PC-3 (cell line): ENCODE results near the gene PABPC4L.

Experiments
- CTCF ChIP-seq: fragments of 300-600 bp; sonication (generic); conservative IDR thresholded peaks from 2 replicates; pipeline ENCODE4 v1.5.1; 2017; ENCODE audit warnings: antibody characterized with exemption, low read depth, mild to moderate bottlenecking, low read length
- EZH2 ChIP-seq: fragments of 300-600 bp; sonication (generic); IDR thresholded peaks from one replicate; pipeline ENCODE4 v1.6.1; 2017; ENCODE audit warnings: antibody characterized with exemption, mild to moderate bottlenecking, low read length; ENCODE audit not compliant: unreplicated experiment
- EZH2phosphoT487 ChIP-seq: fragments of 300-600 bp; sonication (generic); IDR thresholded peaks from 2 replicates; pipeline ENCODE4 v1.6.1; 2018; ENCODE audit warnings: mild to moderate bottlenecking, antibody characterized with exemption, low read length, borderline replicate concordance

- no peak for TF ChIP-seq EZH2
- TF ChIP-seq EZH2phosphoT487, result no peak
- TF ChIP-seq CTCF, result no peak
These were observed 27.3 kb downstream of the PABPC4L start for GRCh38 chr4:134174271-134174670.
